HCT116 (cell line): ENCODE measurements around the gene MEF2B. TPM values are rescaled to one million over a fixed set of nuclear protein-coding genes. Genes with fewer than 3 reads are reported as not detected.
A peak's percentile ranks its signal among the peaks of the same experiment; 100 is the strongest.

Experiments
- ATAC-seq: fragments of 200-7000 bp; cut with Tn5 transposase; 2 replicates; pipeline ENCODE4 v1.9.1; 2020; ENCODE audit warnings: mild to moderate bottlenecking, moderate library complexity
- BruUV-seq: library from RNA; stranded (reverse); fragments of 400-500 nt; replicated peaks from 2 replicates; lab custom pipeline; 2021; lab: Mats Ljungman, UMichigan
- CTCF ChIA-PET: fragments of 300-600 bp; sonication (Branson Sonifier 250); formaldehyde crosslinking; loops from one replicate; lab custom pipeline; 2021; ENCODE audit warnings: antibody characterized with exemption; lab: Charles Lee
- POLR2A ChIA-PET: fragments of 300-600, 350-600 bp; sonication (Branson Sonifier 250); formaldehyde crosslinking; loops from one replicate; lab custom pipeline; 2021; ENCODE audit warnings: antibody characterized with exemption; lab: Charles Lee
- RAD21 ChIA-PET, 2 experiments: fragments of 300-600 bp; sonication (Branson Sonifier 250); formaldehyde crosslinking; loops; one replicate each; lab custom pipeline; 2023; ENCODE audit warnings: low total read pairs in 2 of 2; ENCODE audit not compliant: uncharacterized antibody in 2 of 2, unreplicated experiment in 2 of 2, low non-redundant PET in 1 of 2; lab: Charles Lee
- DNase-seq: peaks from one replicate; pipeline ENCODE4 v3.0.0-alpha.2; 2010; ENCODE audit warnings: low read depth, low spot score
- H2AFZ ChIP-seq: fragments of 200-600 bp; shearing (Covaris generic), sonication (generic); 2 replicates; pipeline ENCODE4 v1.6.1; 2017; ENCODE audit warnings: low read depth, mixed run types, mixed read lengths, antibody characterized with exemption, low read length; ENCODE audit not compliant: poor library complexity, severe bottlenecking
- H3K27ac ChIP-seq: 2 replicates; pipeline ENCODE4 v1.5.1; 2012; ENCODE audit warnings: low read depth, low read length
- H3K27me3 ChIP-seq: fragments of 200-600 bp; sonication (generic); 2 replicates; pipeline ENCODE4 v1.6.1; 2016; ENCODE audit warnings: mixed run types, low read length, mixed read lengths; ENCODE audit not compliant: insufficient read depth
- H3K36me3 ChIP-seq, 2 experiments: fragments of 200-500 bp in 1 of 2; fragments of 200-600 bp in 1 of 2; sonication (Bioruptor generic) in 1 of 2; sonication (generic) in 1 of 2; 2 replicates each; pipeline versions ENCODE4 v1.5.1 to v1.6.1; 2014 to 2016; ENCODE audit warnings: low read length in 2 of 2, inconsistent platforms in 1 of 2, mixed read lengths in 1 of 2, mixed run types in 1 of 2; ENCODE audit not compliant: insufficient read depth in 2 of 2, control insufficient read depth in 1 of 2
- H3K4me1 ChIP-seq, 2 experiments: fragments of 200-600 bp in 1 of 2; sonication (generic) in 1 of 2; 2 replicates each; pipeline versions ENCODE4 v1.5.1 to v1.6.1; 2012 to 2017; ENCODE audit warnings: low read length in 2 of 2, inconsistent platforms in 1 of 2, mild to moderate bottlenecking in 1 of 2, mixed read lengths in 1 of 2, mixed run types in 1 of 2, moderate library complexity in 1 of 2; ENCODE audit not compliant: insufficient read depth in 2 of 2, control insufficient read depth in 1 of 2
- H3K4me2 ChIP-seq: fragments of 200-600 bp; sonication (generic); 2 replicates; pipeline ENCODE4 v1.6.1; 2017; ENCODE audit warnings: mixed run types, low read length, mixed read lengths
- H3K4me3 ChIP-seq, 2 experiments: fragments of 200-600 bp in 1 of 2; sonication (generic) in 1 of 2; replicated peaks in 1 of 2; 2 replicates each; pipeline ENCODE4 v1.5.1; 2011 to 2016; ENCODE audit warnings: low read length in 2 of 2, control low read depth in 1 of 2, low read depth in 1 of 2, mild to moderate bottlenecking in 1 of 2, mixed read lengths in 1 of 2, mixed run types in 1 of 2
- H3K79me2 ChIP-seq: fragments of 200-600 bp; sonication (generic); 2 replicates; pipeline ENCODE4 v1.6.1; 2017; ENCODE audit warnings: mild to moderate bottlenecking, mixed run types, low read length, moderate library complexity, mixed read lengths; ENCODE audit not compliant: insufficient read depth
- H3K9ac ChIP-seq: fragments of 200-600 bp; sonication (generic); 2 replicates; pipeline ENCODE4 v1.6.1; 2016; ENCODE audit warnings: low read length, mixed read lengths
- H3K9me2 ChIP-seq: fragments of 200-600 bp; sonication (generic), shearing (Covaris generic); 2 replicates; pipeline ENCODE4 v1.6.1; 2017; ENCODE audit warnings: mixed run types, mild to moderate bottlenecking, moderate library complexity; ENCODE audit not compliant: insufficient read depth
- H3K9me3 ChIP-seq, 2 experiments: fragments of 200-500 bp in 1 of 2; fragments of 200-600 bp in 1 of 2; sonication (Bioruptor generic) in 1 of 2; sonication (generic) in 1 of 2; 2 replicates each; pipeline ENCODE4 v1.6.1; 2014 to 2017; ENCODE audit warnings: low read length in 2 of 2, mixed read lengths in 2 of 2, inconsistent platforms in 1 of 2, low read depth in 1 of 2, mild to moderate bottlenecking in 1 of 2, mixed run types in 1 of 2, moderate library complexity in 1 of 2; ENCODE audit not compliant: control insufficient read depth in 1 of 2, insufficient read depth in 1 of 2
- H4K20me1 ChIP-seq: fragments of 200-600 bp; sonication (generic), shearing (Covaris generic); 2 replicates; pipeline ENCODE4 v1.6.1; 2017; ENCODE audit warnings: mixed run types, mild to moderate bottlenecking, moderate library complexity; ENCODE audit not compliant: insufficient read depth
- CBX3 ChIP-seq: IDR thresholded peaks from 2 replicates; pipeline ENCODE4 v1.6.1; 2012; ENCODE audit warnings: low read depth
- ELF1 ChIP-seq: IDR thresholded peaks from 2 replicates; pipeline ENCODE4 v1.6.1; 2012; ENCODE audit warnings: low read depth, borderline replicate concordance
- EZH2 ChIP-seq: fragments of 200-600 bp; sonication (generic); IDR thresholded peaks from 2 replicates; pipeline ENCODE4 v1.6.1; 2017; ENCODE audit warnings: antibody characterized with exemption, mixed run types
- EZH2phosphoT487 ChIP-seq: fragments of 200-600 bp; IDR thresholded peaks from 2 replicates; pipeline ENCODE4 v1.6.1; 2018; ENCODE audit warnings: antibody characterized with exemption, borderline replicate concordance
- FOSL1 ChIP-seq: IDR thresholded peaks from 2 replicates; pipeline ENCODE4 v1.6.1; 2012; ENCODE audit warnings: low read depth
- POLR2A ChIP-seq: IDR thresholded peaks from 2 replicates; pipeline ENCODE4 v1.7.0; 2011; ENCODE audit warnings: borderline replicate concordance; ENCODE audit not compliant: insufficient read depth, insufficient read length; ENCODE audit errors: extremely low read depth
- POLR2AphosphoS5 ChIP-seq: IDR thresholded peaks from 2 replicates; pipeline ENCODE4 v1.6.1; 2011; ENCODE audit warnings: mild to moderate bottlenecking, low read depth, low read length, moderate library complexity
- SIN3A ChIP-seq: IDR thresholded peaks from 2 replicates; pipeline ENCODE4 v1.6.1; 2012; ENCODE audit warnings: low read depth
- SP1 ChIP-seq: IDR thresholded peaks from 2 replicates; pipeline ENCODE4 v1.6.1; 2012; ENCODE audit warnings: low read depth
- TCF7L2 ChIP-seq: IDR thresholded peaks from 2 replicates; pipeline ENCODE4 v1.7.0; 2011; ENCODE audit warnings: borderline replicate concordance, inconsistent platforms; ENCODE audit not compliant: insufficient read depth, insufficient read length; ENCODE audit errors: extremely low read depth
- ZFX ChIP-seq: fragments of 450-650 bp; IDR thresholded peaks from 2 replicates; pipeline ENCODE4 v1.6.1; 2017
- ZNF274 ChIP-seq: fragments of 200-500 bp; sonication (Bioruptor generic); IDR thresholded peaks from 2 replicates; pipeline ENCODE4 v1.6.1; 2014; ENCODE audit warnings: mild to moderate bottlenecking, low read depth, low read length, inconsistent platforms
- intact Hi-C: fragments of 100-400 bp; cut with micrococcal nuclease; formaldehyde crosslinking; loops from 2 replicates; pipeline ENCODE4 v1.10.0; 2022
- total RNA-seq: library from RNA; stranded (reverse); gene quantifications from one replicate; pipeline ENCODE4 v1.2.1, GENCODE V29; 2021; ENCODE audit not compliant: unreplicated experiment
- TF ChIP-seq, protein P1 (sequence below): IDR thresholded peaks from 2 replicates; pipeline ENCODE4 v1.6.1; 2012
- TF ChIP-seq, protein P2 (sequence below): IDR thresholded peaks from 2 replicates; pipeline ENCODE4 v1.6.1; 2012; ENCODE audit warnings: low read depth
- TF ChIP-seq, protein P3 (sequence below): IDR thresholded peaks from 2 replicates; pipeline ENCODE4 v1.6.1; 2012

MEF2B gene
- total RNA-seq, 1 experiment from 2014 or later, result 7.9 TPM

DNA sequence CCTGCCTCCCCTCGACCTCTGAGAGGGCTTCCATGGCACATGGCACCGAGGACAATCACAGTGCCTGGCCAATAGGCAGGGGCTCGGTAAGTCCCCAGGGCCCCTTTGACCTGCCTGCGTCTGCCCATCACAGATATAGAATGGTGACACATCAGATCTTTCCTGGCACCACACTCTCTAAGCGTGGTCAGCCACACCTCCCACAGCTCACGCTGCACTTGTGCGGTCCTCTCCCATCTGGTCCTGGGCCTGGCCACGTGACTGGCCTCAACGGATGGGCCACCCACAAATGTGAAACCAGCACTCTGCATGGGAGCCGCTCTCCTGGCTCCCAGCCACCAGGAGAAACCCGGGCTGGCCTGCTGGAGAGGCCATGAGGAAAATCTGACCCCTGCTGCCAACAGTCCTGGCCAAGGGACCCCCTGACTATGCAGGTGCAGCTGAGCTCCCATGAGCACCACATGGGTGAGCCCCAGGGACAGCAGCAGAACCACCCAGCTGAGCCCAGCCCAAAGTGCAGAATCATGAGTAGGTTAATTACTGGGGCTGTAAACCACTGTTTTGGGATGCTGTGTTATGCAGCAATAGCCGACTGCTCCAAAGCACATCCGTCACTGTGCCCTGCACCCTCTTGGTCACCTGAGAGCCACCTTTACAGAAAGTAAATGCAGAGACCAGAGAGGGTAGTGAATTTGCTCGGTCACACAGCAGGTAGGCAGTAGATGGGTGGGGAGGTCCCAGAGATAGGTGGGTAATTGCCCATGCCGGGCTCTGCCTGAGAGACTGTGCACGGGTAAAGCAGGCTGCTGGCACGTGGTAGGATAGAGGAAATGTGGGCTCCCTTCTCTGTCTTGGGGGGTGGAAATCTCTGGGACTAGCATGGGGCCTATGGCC is 9.7 kb upstream of the MEF2B start:
- Histone ChIP-seq H3K79me2 (no peaks in the 10 kb centered on the region), H3K4me1 (no peaks in the 10 kb centered on the region), H3K27ac (no peak overlapping the region), H3K36me3 (peaks cover 0 to 9% of the 10 kb centered on the region in 2 experiments; a peak in 1 of 4 replicates), H2AFZ (no peak overlapping the region), H3K9me3 (no peaks in the 10 kb centered on the region), H3K4me3 (no peak overlapping the region), H3K27me3 (no peaks in the 10 kb centered on the region), H4K20me1 (no peaks in the 10 kb centered on the region), H3K9me2 (no peaks in the 10 kb centered on the region), H3K4me2 (no peak overlapping the region), H3K9ac (no peak overlapping the region)
- TSS peak; percentile 35 for BruUV-seq
- POLR2A ChIA-PET, result no interaction called here
- no peak for DNase-seq
- intact Hi-C loops, result no loop called here
- RAD21 ChIA-PET, result no interaction called here
- CTCF ChIA-PET, result no interaction called here
- no peak for TF ChIP-seq POLR2A
- no peak for TF ChIP-seq TCF7L2
- TF ChIP-seq FOSL1, result no peak
- TF ChIP-seq, protein P1, sequence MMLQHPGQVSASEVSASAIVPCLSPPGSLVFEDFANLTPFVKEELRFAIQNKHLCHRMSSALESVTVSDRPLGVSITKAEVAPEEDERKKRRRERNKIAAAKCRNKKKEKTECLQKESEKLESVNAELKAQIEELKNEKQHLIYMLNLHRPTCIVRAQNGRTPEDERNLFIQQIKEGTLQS, result no peak
- ATAC-seq, result no peak

DNA sequence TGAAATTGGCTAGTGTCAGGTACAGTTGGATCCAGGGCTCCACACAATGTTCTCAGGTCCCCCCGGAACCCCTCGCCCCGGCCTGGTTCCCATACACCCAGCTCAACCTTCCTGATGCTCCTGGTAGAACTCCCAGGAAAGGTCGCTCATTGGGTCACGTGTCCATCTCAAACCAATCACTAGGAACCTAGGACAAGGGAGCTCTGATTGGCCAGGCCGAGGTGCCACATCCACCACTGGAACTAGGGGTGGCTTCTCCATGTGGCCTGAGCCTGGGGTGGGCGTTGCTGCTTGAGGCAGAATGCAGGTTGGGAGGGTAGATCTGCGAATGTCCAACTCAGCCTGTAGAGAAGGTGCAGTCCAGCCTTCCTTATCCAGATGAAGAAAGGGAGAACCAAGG is 6.9 kb upstream of the MEF2B start:
- Histone ChIP-seq H3K9me2 (no peaks in the 10 kb centered on the region), H4K20me1 (no peaks in the 10 kb centered on the region), H2AFZ (no peak overlapping the region), H3K9ac (no peak overlapping the region), H3K4me1 (peaks cover 4 to 6% of the 10 kb centered on the region in 2 experiments; a peak in 3 of 4 replicates), H3K79me2 (no peaks in the 10 kb centered on the region), H3K4me3 (no peak overlapping the region), H3K36me3 (no peaks in the 10 kb centered on the region; a peak in 1 of 4 replicates), H3K9me3 (no peaks in the 10 kb centered on the region), H3K4me2 (no peak overlapping the region), H3K27me3 (no peaks in the 10 kb centered on the region), H3K27ac (no peak overlapping the region)
- TF ChIP-seq TCF7L2 (no peak), POLR2AphosphoS5 (no peak), ZNF274 (no peak), CBX3 (no peak), EZH2 (no peak), SIN3A (no peak), SP1 (no peak), EZH2phosphoT487 (no peak), ZFX (no peak), ELF1 (no peak)
- TF ChIP-seq, protein P2, sequence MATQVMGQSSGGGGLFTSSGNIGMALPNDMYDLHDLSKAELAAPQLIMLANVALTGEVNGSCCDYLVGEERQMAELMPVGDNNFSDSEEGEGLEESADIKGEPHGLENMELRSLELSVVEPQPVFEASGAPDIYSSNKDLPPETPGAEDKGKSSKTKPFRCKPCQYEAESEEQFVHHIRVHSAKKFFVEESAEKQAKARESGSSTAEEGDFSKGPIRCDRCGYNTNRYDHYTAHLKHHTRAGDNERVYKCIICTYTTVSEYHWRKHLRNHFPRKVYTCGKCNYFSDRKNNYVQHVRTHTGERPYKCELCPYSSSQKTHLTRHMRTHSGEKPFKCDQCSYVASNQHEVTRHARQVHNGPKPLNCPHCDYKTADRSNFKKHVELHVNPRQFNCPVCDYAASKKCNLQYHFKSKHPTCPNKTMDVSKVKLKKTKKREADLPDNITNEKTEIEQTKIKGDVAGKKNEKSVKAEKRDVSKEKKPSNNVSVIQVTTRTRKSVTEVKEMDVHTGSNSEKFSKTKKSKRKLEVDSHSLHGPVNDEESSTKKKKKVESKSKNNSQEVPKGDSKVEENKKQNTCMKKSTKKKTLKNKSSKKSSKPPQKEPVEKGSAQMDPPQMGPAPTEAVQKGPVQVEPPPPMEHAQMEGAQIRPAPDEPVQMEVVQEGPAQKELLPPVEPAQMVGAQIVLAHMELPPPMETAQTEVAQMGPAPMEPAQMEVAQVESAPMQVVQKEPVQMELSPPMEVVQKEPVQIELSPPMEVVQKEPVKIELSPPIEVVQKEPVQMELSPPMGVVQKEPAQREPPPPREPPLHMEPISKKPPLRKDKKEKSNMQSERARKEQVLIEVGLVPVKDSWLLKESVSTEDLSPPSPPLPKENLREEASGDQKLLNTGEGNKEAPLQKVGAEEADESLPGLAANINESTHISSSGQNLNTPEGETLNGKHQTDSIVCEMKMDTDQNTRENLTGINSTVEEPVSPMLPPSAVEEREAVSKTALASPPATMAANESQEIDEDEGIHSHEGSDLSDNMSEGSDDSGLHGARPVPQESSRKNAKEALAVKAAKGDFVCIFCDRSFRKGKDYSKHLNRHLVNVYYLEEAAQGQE, result no peak
- TF ChIP-seq, protein P3, sequence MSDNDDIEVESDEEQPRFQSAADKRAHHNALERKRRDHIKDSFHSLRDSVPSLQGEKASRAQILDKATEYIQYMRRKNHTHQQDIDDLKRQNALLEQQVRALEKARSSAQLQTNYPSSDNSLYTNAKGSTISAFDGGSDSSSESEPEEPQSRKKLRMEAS, result no peak
- intact Hi-C loops, result no loop called here
- CTCF ChIA-PET, result no interaction called here
- BruUV-seq, result no TSS peak
- DNase-seq (no peak), ATAC-seq (peak; percentile 31; the same call in 1 of the 2 replicates)
- RAD21 ChIA-PET, result no interaction called here
- POLR2A ChIA-PET, result no interaction called here
